ENCODE results near the gene GRHL3. TPM values are rescaled to one million over a fixed set of nuclear protein-coding genes. Genes with fewer than 3 reads are reported as not detected.

The GRHL3 gene
- total RNA-seq, 2 experiments from 2014 or later = 0.10 TPM; not detected in 1

- no peaks in the 10 kb centered on the region for H3K36me3 Mint-ChIP-seq (ENCODE audit: low read depth)
- ChIA-PET CTCF (interaction anchor here (1.0 to 1.8 kb wide), 3 partner anchors 88 to 98 kb away, joined by 3 to 4 read pairs (median 3); no protein-coding TSS in a partner anchor), POLR2A (no interaction called here)
- H3K27ac Mint-ChIP-seq = no peak overlapping the region
- no peak for DNase-seq
- no peaks in the 10 kb centered on the region for H3K9me3 Mint-ChIP-seq
- no peaks in the 10 kb centered on the region for H3K4me1 Mint-ChIP-seq
- peaks cover 40% of the 10 kb centered on the region for H3K27me3 Mint-ChIP-seq
- H3K4me3 Mint-ChIP-seq = no peak overlapping the region
Observed at GRCh38 chr1:24297187-24297851, 21.8 kb upstream of the GRHL3 start.

- Mint-ChIP-seq H3K27ac (no peak overlapping the region), H3K9me3 (no peaks in the 10 kb centered on the region), H3K4me1 (no peaks in the 10 kb centered on the region), H3K4me3 (no peak overlapping the region), H3K27me3 (peaks cover 45% of the 10 kb centered on the region), H3K36me3 (ENCODE audit: low read depth) (no peaks in the 10 kb centered on the region)
- ChIA-PET CTCF (interaction anchor here (1.0 to 1.8 kb wide), 3 partner anchors 88 to 99 kb away, joined by 3 to 4 read pairs (median 3); no protein-coding TSS in a partner anchor), POLR2A (no interaction called here)
- DNase-seq = no peak
Observed at GRCh38 chr1:24297852-24298232, 21.3 kb upstream of the GRHL3 start.

GRCh38 chr1:24298606-24299005 lies 20.6 kb upstream of the GRHL3 start:
- ChIA-PET POLR2A (no interaction called here), CTCF (no interaction called here)
- Mint-ChIP-seq H3K36me3 (ENCODE audit: low read depth) (no peaks in the 10 kb centered on the region), H3K9me3 (no peaks in the 10 kb centered on the region), H3K4me1 (no peaks in the 10 kb centered on the region), H3K4me3 (no peak overlapping the region), H3K27ac (no peak overlapping the region), H3K27me3 (peaks cover 45% of the 10 kb centered on the region)
- DNase-seq = no peak

- no peak overlapping the region for H3K27ac Mint-ChIP-seq
- H3K4me1 Mint-ChIP-seq = no peaks in the 10 kb centered on the region
- H3K36me3 Mint-ChIP-seq (ENCODE audit: low read depth) = no peaks in the 10 kb centered on the region
- peaks cover 50% of the 10 kb centered on the region for H3K27me3 Mint-ChIP-seq
- no peaks in the 10 kb centered on the region for H3K9me3 Mint-ChIP-seq
- ChIA-PET CTCF (no interaction called here), POLR2A (no interaction called here)
- H3K4me3 Mint-ChIP-seq = no peak overlapping the region
- no peak for DNase-seq
Observed at GRCh38 chr1:24299901-24300300, 19.3 kb upstream of the GRHL3 start.

GRCh38 chr1:24300971-24301784 lies 18.0 kb upstream of the GRHL3 start:
- Mint-ChIP-seq H3K9me3 (no peaks in the 10 kb centered on the region), H3K27me3 (peaks cover 52% of the 10 kb centered on the region), H3K4me3 (no peak overlapping the region), H3K27ac (no peak overlapping the region), H3K4me1 (no peaks in the 10 kb centered on the region), H3K36me3 (ENCODE audit: low read depth) (no peaks in the 10 kb centered on the region)
- DNase-seq = no peak
- ChIA-PET POLR2A (no interaction called here), CTCF (interaction anchor here (0.9 to 1.9 kb wide), 2 partner anchors 90 to 102 kb away, joined by 3 to 5 read pairs; no protein-coding TSS in a partner anchor)

- H3K9me3 Mint-ChIP-seq = no peaks in the 10 kb centered on the region
- H3K4me1 Mint-ChIP-seq = no peaks in the 10 kb centered on the region
- no peak overlapping the region for H3K4me3 Mint-ChIP-seq
- CTCF ChIA-PET = interaction anchor here (0.9 to 1.9 kb wide), 2 partner anchors 89 to 103 kb away, joined by 3 to 5 read pairs; no protein-coding TSS in a partner anchor
- peaks cover 55% of the 10 kb centered on the region for H3K27me3 Mint-ChIP-seq
- POLR2A ChIA-PET = no interaction called here
- H3K27ac Mint-ChIP-seq = no peak overlapping the region
- H3K36me3 Mint-ChIP-seq (ENCODE audit: low read depth) = no peaks in the 10 kb centered on the region
- DNase-seq = no peak
Observed at GRCh38 chr1:24301785-24302175, 17.4 kb upstream of the GRHL3 start.

GRCh38 chr1:24302209-24302611 lies 16.9 kb upstream of the GRHL3 start:
- ChIA-PET CTCF (interaction anchor here (1.9 kb wide), 1 partner anchor 89 kb away, joined by 5 read pairs; no protein-coding TSS in a partner anchor), POLR2A (no interaction called here)
- no peak for DNase-seq
- Mint-ChIP-seq H3K36me3 (ENCODE audit: low read depth) (no peaks in the 10 kb centered on the region), H3K27me3 (peaks cover 59% of the 10 kb centered on the region), H3K9me3 (no peaks in the 10 kb centered on the region), H3K27ac (no peak overlapping the region), H3K4me3 (no peak overlapping the region), H3K4me1 (no peaks in the 10 kb centered on the region)

GRCh38 chr1:24303600-24303999 lies 15.6 kb upstream of the GRHL3 start:
- Mint-ChIP-seq H3K27me3 (peaks cover 53% of the 10 kb centered on the region), H3K4me3 (no peak overlapping the region), H3K36me3 (ENCODE audit: low read depth) (no peaks in the 10 kb centered on the region), H3K27ac (no peak overlapping the region), H3K4me1 (no peaks in the 10 kb centered on the region), H3K9me3 (no peaks in the 10 kb centered on the region)
- POLR2A ChIA-PET = no interaction called here
- CTCF ChIA-PET = interaction anchor here (0.8 kb wide), 1 partner anchor 16 kb away, joined by 3 read pairs; no protein-coding TSS in a partner anchor
- DNase-seq = no peak

GRCh38 chr1:24304763-24305162 lies 14.4 kb upstream of the GRHL3 start:
- H3K36me3 Mint-ChIP-seq (ENCODE audit: low read depth) = no peaks in the 10 kb centered on the region
- CTCF ChIA-PET = no interaction called here
- no peaks in the 10 kb centered on the region for H3K4me1 Mint-ChIP-seq

GRCh38 chr1:24308365-24309015 lies 10.7 kb upstream of the GRHL3 start:
- ChIA-PET CTCF (interaction anchor here (0.8 to 2.1 kb wide), 3 partner anchors 76 to 107 kb away, joined by 3 to 5 read pairs (median 4); no protein-coding TSS in a partner anchor), POLR2A (no interaction called here)
- H3K36me3 Mint-ChIP-seq (ENCODE audit: low read depth) = no peaks in the 10 kb centered on the region
- H3K27ac Mint-ChIP-seq = no peak overlapping the region
- DNase-seq = no peak
- H3K27me3 Mint-ChIP-seq = peaks cover 38% of the 10 kb centered on the region
- no peaks in the 10 kb centered on the region for H3K4me1 Mint-ChIP-seq
- H3K4me3 Mint-ChIP-seq = no peak overlapping the region
- no peaks in the 10 kb centered on the region for H3K9me3 Mint-ChIP-seq

More at GRCh38 chr1:24304763-24305162, 14.4 kb upstream of the GRHL3 start:
- Mint-ChIP-seq H3K4me3 (no peak overlapping the region), H3K27me3 (peaks cover 48% of the 10 kb centered on the region), H3K9me3 (no peaks in the 10 kb centered on the region), H3K27ac (no peak overlapping the region)
- no peak for DNase-seq
- POLR2A ChIA-PET = no interaction called here

GRCh38 chr1:24309762-24310485 lies 9.2 kb upstream of the GRHL3 start:
- no peaks in the 10 kb centered on the region for H3K4me1 Mint-ChIP-seq
- H3K36me3 Mint-ChIP-seq (ENCODE audit: low read depth) = no peaks in the 10 kb centered on the region
- CTCF ChIA-PET = interaction anchor here (0.6 to 2.1 kb wide), 3 partner anchors 75 to 85 kb away, joined by 3 to 5 read pairs (median 4); no protein-coding TSS in a partner anchor
- peaks cover 33% of the 10 kb centered on the region for H3K27me3 Mint-ChIP-seq
- no peak overlapping the region for H3K27ac Mint-ChIP-seq
- POLR2A ChIA-PET = no interaction called here
- DNase-seq = no peak
- no peak overlapping the region for H3K4me3 Mint-ChIP-seq
- no peaks in the 10 kb centered on the region for H3K9me3 Mint-ChIP-seq

GRCh38 chr1:24311234-24311633 lies 7.9 kb upstream of the GRHL3 start:
- Mint-ChIP-seq H3K36me3 (ENCODE audit: low read depth) (no peaks in the 10 kb centered on the region), H3K4me1 (no peaks in the 10 kb centered on the region), H3K9me3 (no peaks in the 10 kb centered on the region), H3K27me3 (peaks cover 32% of the 10 kb centered on the region), H3K4me3 (no peak overlapping the region), H3K27ac (no peak overlapping the region)
- no peak for DNase-seq
- ChIA-PET CTCF (no interaction called here), POLR2A (no interaction called here)

Data from activated CD4-positive, alpha-beta memory T cell treated with anti-CD3 and anti-CD28 coated beads, Interleukin-2, amount 10 ng/mL, durations not matched to agents 7 days and 5 days (primary cell).